Measurements from ENCODE around the gene C5orf34.
A peak's percentile ranks its signal among the peaks of the same experiment; 100 is the strongest.
"Not testable (repeated sequence)": the region's sequence is repeated elsewhere in the genome, so short reads cannot be mapped to it uniquely, and the experiment has no call there.

Gene C5orf34

DNA sequence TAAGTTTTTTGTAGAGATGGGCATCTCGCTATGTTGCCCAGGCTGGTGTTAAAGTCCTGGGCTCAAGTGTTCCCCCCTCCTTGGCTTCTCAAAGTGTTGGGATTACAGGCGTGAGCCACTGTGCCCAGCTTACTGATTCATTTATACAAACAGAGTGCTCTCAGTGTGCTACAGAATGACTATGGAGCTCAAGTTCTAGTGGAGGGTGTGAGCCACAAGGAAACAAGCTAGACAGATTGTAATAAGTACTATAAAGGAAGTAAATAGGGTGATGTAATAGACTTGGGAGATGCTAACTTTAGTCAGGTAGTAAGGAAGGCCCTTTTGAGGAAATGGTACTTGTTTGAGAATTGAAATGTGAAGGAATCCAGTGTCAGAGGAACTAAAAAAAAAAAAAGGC, 29.5 kb downstream of the C5orf34 start:
- DNase-seq (ENCODE audit: insufficient read length, low spot score) (no peak), FAIRE-seq (no peak)
- TF ChIP-seq, protein P1, sequence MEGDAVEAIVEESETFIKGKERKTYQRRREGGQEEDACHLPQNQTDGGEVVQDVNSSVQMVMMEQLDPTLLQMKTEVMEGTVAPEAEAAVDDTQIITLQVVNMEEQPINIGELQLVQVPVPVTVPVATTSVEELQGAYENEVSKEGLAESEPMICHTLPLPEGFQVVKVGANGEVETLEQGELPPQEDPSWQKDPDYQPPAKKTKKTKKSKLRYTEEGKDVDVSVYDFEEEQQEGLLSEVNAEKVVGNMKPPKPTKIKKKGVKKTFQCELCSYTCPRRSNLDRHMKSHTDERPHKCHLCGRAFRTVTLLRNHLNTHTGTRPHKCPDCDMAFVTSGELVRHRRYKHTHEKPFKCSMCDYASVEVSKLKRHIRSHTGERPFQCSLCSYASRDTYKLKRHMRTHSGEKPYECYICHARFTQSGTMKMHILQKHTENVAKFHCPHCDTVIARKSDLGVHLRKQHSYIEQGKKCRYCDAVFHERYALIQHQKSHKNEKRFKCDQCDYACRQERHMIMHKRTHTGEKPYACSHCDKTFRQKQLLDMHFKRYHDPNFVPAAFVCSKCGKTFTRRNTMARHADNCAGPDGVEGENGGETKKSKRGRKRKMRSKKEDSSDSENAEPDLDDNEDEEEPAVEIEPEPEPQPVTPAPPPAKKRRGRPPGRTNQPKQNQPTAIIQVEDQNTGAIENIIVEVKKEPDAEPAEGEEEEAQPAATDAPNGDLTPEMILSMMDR (IDR thresholded peaks at IDR 0.05; ENCODE audit: insufficient read depth, missing control alignments): no peak

DNA sequence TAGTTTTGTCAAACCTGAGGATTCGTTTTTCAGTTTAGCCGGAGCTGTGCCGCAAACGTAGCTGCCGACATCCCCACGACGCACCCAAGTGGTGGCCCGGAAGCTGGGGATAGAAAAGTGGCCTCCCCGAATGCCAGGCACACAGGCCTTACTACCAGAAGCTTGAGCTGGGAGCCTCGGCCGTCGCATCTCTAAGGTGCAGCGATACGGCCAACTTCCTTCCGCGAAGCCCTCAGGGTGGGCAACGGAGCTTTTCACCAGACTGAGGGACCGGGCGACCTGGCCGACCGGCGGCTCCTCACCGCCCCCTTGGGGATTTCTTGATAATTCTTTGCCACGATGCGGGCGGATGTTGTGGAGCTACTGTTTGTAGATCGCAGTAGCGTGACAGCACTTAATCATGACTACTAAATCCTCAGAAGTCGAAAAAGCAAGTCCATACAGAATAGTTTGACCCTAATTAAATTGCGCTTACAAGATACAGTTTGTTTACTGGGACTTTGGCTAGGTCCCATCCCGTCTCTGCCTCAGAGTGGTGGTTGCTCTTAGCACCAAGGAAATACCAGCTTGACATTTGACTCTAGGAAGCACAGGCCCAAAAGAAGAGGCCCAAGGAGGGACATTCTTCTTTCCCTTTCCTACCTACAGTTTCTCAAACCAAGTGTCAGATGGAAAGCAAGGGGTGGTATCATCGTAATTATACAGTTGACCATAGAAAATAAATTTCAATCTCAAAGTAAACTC, 30.7 kb downstream of the C5orf34 start:
- FAIRE-seq (no peak), DNase-seq (ENCODE audit: insufficient read length, low spot score) (no peak)
- TF ChIP-seq, protein P1 (IDR thresholded peaks at IDR 0.05; ENCODE audit: insufficient read depth, missing control alignments): peak; percentile 47

DNA sequence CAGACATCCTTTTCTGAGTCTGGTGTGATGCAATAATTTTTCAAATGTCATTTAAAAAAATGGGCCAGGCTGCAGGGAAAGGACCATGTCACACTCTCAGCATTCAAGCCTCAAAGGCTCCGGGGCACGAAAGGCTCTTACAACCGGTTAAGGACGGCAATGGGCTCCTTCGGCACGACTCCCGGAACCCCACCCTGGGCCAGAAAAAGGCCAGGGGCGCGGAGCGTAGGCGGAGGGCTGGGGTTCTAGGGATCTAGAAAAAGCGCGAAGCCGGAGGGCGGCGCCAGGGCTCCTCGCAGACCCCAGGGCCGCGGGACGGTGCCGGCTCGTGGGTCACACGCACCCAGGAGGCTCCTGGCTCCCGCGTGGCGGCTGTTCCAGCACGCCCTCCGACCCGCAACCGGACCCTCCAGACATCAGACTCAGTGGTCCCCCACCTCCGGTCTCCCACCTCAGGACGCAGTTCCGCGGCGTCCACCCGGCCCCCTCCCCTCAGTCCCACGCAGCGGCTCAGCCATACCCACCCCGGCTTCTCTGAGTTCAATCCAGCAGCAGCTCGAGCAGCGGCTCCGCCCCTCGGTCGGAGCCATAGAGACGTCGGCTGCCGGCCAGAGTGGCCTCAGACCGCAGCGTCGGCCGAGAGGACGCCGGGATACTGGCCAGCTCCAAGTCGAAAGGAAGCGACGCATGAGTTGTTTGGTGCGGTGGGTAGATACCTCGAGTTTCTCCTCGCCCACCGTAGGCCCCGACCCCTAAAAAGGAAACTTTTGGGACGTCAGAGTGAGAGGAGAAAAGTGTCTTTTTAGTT, 31.4 kb downstream of the C5orf34 start, which contains the start of gene TMEM267:
Gene TMEM267 (minus strand): TSS at position 568 of the 808 bp plus-strand sequence. CDS start 29,896 bp downstream, outside the sequence.
- FAIRE-seq (no peak), DNase-seq (ENCODE audit: insufficient read length, low spot score) (peak; percentile 58)
- TF ChIP-seq, protein P1 (IDR thresholded peaks at IDR 0.05; ENCODE audit: insufficient read depth, missing control alignments): peak; percentile 2

DNA sequence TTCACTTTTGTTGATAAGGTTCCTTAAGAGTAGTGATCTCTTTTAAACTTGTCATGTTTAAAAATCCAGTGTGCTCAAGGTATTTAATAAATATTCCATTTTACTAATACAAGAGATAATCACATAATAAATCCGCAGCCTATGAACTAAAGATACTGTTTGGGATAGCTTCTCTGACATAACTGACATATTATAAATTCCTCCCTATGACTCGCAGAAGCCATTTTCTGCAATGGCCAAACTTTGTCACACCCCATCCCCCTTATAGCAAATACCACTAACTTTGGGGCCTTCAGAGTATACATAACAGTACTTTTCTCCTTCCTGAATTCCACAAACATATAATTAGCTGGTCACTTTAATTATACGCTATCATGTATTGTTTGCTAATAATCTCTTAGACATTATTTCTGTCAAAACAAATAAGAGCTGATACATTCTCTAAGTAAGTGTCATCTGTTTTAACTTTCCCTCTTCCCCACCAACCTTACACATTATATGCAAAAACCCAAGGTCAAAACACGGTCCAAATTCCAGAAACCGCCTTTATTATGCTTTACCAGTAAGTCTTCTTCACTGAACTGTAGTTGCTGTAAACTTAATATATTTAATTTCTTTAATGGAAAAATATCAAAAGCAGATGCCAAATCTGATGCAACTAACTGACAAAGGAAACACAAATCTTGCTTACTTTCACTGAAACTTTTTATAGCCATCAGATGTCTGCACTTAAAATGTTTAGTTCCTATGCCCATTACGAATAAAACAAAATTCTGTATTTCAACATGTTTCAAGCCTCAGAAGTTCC, 32.3 kb downstream of the C5orf34 start:
- no peak for DNase-seq (ENCODE audit: insufficient read length, low spot score)
- TF ChIP-seq, protein P1 (IDR thresholded peaks at IDR 0.05; ENCODE audit: insufficient read depth, missing control alignments): no peak
- FAIRE-seq: no peak

DNA sequence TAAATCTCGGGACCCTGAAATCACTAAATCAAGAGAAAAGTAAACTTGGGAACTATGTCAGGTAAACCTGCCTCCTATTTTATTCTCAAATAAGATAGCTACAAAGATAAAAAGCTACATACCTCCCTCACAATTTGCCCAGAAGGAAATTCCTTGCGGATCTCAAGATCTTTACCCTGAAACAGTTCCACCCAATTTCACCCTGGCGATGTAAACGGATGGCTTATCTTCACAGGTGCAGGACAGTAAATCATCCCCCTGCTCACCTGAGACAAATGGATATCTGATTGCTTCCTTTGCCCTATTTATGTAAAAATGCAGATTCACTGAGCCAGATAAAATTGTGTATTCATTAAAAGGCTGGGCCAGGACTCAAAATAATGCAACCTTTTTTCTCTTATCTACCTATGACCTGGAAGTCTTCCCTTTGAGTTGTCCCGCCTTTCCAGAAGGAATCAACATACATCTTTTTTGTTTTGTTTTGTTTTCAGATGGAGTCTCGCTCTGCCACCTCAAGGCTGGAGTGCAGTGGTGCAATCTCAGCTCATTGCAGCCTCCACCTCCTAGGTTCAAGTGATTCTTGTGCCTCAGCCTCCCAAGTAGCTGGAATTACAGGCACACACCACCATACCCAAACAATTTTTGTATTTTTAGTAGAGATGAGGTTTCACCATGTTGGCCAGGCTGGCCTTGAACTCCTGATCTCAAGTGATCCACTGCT, 45.1 kb downstream of the C5orf34 start:
- DNase-seq (ENCODE audit: insufficient read length, low spot score) (no peak), FAIRE-seq (no peak)
- TF ChIP-seq, protein P1 (IDR thresholded peaks at IDR 0.05; ENCODE audit: insufficient read depth, missing control alignments): no peak

DNA sequence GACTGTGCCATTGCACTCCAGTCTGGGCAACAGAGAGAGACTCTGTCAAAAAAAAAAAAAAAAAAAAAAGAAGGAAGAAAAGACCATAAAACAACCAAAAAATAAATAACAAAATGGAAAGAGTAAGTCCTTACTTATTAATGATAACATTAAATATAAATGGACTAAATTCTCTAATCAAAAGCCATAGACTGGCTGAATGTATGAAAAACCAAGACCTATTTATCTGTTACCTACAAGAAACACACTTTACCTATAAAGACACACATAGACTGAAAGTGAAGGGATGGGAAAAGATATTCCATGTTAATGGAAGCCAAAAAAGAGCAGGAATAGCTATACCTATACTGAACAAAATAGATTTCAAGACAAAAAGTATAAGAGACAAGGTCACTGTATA, 47.8 kb downstream of the C5orf34 start:
- no peak for DNase-seq (ENCODE audit: insufficient read length, low spot score)
- TF ChIP-seq, protein P1 (IDR thresholded peaks at IDR 0.05; ENCODE audit: insufficient read depth, missing control alignments): no peak
- FAIRE-seq: no peak

DNA sequence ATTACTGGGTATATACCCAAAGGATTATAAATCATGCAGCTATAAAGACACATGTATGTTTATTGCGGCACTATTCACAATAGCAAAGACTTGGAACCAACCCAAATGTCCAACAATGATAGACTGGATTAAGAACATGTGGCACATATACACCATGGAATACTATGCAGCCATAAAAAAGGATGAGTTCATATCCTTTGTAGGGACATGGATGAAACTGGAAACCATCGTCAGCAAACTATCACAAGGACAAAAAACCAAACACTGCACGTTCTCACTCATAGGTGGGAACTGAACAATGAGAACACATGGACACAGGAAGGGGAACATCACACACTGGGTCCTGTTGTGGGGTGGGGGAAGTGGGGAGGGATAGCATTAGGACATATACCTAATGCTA, 49.5 kb downstream of the C5orf34 start:
- DNase-seq (ENCODE audit: insufficient read length, low spot score); FAIRE-seq: not testable (repeated sequence)

Data from D721Med (cell line).